Hepatocyte (in vitro differentiated cells): ENCODE data around the gene HERC2.

Experiments used
- CTCF ChIP-seq: fragments of 200-600 bp; sonication (generic); IDR thresholded peaks from 2 replicates; pipeline ENCODE4 v1.5.1; 2016; ENCODE audit warnings: antibody characterized with exemption, mild to moderate bottlenecking; ENCODE audit not compliant: poor library complexity
- EZH2 ChIP-seq: fragments of 200-600 bp; sonication (generic); IDR thresholded peaks from 2 replicates; pipeline ENCODE4 v1.6.1; 2016; ENCODE audit warnings: antibody characterized with exemption, mild to moderate bottlenecking, borderline replicate concordance
- EZH2phosphoT487 ChIP-seq: fragments of 200-600 bp; sonication (generic); IDR thresholded peaks from one replicate; pipeline ENCODE4 v1.6.1; 2018; ENCODE audit warnings: antibody characterized with exemption, mild to moderate bottlenecking, low read depth, moderate library complexity; ENCODE audit not compliant: unreplicated experiment, severe bottlenecking

GRCh38 chr15:28105793-28106192, 216.2 kb downstream of the HERC2 start:
- no peak for TF ChIP-seq CTCF
- no peak for TF ChIP-seq EZH2phosphoT487
- TF ChIP-seq EZH2, result no peak
